Lower leg skin (tissue), 3 donors: ENCODE measurements around the gene ABLIM3.

Experiments
- POLR2A ChIP-seq, 2 donors: fragments of 450-650 bp; IDR thresholded peaks; one replicate each; pipeline ENCODE4 v1.6.1; 2016 to 2017; ENCODE audit warnings: antibody characterized with exemption in 2 of 2, mild to moderate bottlenecking in 1 of 2, moderate library complexity in 1 of 2
- TF ChIP-seq, protein P1 (sequence below), 3 donors: fragments of 450-650 bp; IDR thresholded peaks; one replicate each; pipeline ENCODE4 v1.5.1; 2016; ENCODE audit warnings: antibody characterized with exemption in 3 of 3, mild to moderate bottlenecking in 3 of 3, moderate library complexity in 2 of 3

DNA sequence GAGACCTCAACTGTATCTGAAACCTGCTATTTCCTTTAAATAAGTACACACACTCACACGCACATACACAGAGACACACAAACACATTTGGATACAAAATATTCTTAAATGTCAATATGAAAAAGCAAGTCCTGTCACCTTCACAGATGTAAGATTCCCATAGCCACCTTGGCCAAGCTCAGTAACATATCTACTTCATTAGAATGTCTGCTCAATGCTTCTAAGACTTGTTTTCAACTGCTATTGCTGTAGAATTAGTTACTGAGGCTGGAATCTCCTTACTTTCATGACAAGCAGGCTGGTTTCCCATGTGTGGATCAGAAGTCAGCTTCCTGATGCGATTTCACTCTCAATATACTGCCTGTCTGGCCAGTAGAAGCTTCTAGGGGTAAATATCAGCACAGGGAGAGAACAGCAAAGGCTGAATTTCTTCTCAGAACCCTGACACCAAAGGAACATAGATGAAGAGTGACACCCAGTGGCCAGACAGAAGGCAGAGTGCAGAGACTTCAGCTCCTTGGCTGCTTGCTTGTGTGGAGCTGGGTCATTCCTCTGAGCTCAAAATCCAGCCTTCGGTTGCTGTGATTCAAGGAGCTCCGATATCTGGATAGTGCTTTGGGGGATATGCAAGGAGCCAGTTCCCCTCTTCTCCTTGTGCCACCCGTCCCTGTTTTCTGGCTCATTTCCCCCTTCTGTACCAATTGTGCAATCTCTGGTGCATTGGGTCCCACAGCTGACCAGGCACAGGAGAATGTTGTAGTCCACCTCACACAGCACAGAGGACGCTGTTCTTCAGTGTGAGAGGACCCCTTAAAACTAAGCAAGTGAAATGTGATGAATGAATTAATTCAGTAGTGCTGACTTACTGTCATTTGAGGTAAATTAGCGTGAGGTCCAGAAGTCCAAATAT is 26.6 kb upstream of the ABLIM3 start:
- TF ChIP-seq, protein P1, sequence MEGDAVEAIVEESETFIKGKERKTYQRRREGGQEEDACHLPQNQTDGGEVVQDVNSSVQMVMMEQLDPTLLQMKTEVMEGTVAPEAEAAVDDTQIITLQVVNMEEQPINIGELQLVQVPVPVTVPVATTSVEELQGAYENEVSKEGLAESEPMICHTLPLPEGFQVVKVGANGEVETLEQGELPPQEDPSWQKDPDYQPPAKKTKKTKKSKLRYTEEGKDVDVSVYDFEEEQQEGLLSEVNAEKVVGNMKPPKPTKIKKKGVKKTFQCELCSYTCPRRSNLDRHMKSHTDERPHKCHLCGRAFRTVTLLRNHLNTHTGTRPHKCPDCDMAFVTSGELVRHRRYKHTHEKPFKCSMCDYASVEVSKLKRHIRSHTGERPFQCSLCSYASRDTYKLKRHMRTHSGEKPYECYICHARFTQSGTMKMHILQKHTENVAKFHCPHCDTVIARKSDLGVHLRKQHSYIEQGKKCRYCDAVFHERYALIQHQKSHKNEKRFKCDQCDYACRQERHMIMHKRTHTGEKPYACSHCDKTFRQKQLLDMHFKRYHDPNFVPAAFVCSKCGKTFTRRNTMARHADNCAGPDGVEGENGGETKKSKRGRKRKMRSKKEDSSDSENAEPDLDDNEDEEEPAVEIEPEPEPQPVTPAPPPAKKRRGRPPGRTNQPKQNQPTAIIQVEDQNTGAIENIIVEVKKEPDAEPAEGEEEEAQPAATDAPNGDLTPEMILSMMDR (IDR thresholded peaks at IDR 0.05) = no peak
- TF ChIP-seq POLR2A (IDR thresholded peaks at IDR 0.05) = no peak
